ENCODE data around the gene RCN1.
"Not testable (repeated sequence)": the region's sequence is repeated elsewhere in the genome, so short reads cannot be mapped to it uniquely, and the experiment has no call there.

Gene RCN1

DNA sequence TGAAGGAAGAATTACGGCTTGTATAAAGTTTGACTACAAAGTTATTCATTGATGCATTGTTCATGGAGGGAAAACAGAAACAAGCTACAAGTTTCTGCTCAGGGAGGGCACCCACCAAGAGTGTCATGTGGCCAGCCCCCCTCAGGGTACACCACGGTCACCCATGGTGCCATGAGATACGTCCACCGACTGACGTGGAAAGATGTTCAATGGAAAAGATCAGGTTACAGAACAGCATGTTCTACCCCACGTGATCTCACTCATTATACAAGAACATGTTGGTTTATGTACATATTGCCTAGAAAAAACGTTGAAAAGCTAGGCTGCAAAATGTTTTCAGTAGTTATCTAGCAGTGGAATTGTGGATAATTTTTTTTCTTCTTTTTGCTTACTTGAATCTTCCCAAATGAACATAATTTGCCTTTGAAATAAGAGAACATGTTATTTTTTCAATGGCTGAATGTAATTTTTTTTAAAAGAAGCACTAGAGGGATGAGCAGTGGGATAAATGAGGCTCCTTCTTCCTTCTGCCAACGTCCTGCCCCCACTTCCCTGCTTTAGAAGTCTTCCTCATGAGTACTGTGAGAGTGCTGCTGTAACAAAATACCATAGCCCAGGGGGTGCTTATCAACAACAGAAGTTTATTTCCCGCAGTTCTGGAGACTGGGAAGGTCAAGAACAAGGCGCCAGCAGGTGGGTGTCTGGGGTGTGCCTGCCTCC is 22.5 kb downstream of the RCN1 start:
- DNase-seq (ENCODE audit: low spot score): no peak

DNA sequence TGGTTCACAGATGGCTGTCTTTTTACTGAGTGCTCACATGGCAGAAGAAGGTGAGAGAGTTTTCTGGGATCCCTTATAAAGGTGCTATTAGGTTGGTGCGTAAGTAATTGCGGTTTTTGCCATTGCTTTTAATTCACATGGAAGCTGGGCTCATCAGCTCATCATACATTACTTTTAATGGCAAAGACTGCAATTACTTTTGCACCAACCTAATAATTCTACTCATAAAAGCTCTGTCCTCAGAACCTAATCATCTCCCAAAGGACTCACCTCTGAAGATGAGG is 23.0 kb downstream of the RCN1 start:
- DNase-seq (ENCODE audit: low spot score): no peak

DNA sequence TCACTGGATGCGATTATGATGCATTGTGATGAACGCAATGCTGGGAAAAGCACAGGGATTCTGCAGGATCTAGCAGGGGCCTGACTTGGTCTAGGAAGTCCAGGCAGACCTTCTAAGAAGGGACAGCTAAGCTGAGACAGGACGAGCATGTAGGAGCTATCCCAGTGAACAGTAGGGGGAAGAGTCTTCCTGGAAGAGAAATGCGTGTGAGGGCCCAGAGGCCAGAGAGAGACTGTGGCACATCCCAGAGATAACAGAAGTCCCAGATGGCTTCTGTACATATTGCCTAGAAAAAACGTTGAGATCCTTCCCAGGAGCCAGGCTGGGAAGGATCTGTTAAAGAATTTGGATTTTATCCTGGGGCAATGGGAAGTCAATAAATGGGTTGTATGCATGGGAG is 24.6 kb downstream of the RCN1 start:
- DNase-seq (ENCODE audit: low spot score): no peak

DNA sequence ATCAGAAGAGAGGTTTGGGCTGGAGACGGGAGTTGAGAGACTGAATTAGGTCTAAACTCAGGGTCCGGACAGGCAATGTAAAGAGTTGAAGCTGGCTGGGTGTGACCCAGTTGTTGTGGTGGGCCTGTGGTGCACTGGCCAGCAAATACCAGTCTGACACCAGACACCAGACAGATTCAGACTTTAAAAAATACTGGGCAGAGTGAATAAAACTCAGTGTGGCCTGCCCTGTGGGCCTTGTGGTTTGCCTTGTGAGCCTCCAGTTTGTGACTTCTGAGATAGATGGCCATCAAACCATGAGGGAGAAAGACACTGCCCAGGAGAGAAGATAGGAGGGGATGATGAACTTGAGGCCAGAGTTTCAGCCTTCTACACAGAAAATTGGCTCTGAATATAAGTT is 25.8 kb downstream of the RCN1 start:
- DNase-seq (ENCODE audit: low spot score): no peak

DNA sequence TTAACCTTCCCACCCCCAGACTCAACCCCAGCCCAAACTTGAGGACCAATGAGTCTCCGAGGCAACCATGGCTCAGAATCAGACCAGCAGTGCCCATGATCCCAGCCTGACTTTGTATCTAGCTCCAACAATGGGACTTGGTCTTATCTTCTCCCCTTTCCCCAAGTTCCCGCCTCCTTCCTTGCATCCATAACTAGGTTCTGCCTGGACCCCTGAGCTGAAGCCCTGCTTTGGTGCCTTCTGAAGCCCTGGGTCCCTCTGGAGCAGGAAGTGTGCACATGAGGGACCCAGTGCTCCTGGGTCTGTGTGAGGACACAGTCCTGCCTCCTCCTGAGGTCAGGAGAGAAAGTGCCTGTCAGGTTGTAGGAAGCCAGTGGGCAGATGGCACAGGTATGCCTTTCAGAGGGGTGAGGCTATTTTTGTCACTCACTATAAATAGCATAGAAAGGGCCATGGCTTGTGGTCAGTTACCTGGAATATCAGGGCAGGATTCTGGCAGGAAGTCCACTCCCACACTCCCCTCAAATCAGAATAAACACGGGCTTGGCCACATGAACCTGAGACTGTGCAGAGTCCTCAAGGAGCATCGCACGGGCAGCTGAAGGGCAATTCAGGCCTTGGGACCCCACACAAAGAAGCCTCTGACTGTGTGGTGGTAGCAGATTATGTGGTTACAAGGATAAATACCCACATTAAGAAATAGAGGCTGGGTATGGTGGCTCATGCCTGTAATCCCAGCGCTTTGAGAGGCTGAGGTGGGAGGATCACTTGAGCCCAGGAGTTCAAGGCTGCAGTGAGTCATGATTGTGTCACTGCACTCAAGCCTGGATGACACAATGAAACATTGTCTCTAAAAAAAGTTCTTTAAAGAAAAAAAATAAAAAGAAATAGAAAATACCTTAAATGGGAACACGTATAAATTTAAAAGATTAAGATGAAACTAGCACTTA is 27.4 kb downstream of the RCN1 start:
- DNase-seq (ENCODE audit: low spot score): no peak

DNA sequence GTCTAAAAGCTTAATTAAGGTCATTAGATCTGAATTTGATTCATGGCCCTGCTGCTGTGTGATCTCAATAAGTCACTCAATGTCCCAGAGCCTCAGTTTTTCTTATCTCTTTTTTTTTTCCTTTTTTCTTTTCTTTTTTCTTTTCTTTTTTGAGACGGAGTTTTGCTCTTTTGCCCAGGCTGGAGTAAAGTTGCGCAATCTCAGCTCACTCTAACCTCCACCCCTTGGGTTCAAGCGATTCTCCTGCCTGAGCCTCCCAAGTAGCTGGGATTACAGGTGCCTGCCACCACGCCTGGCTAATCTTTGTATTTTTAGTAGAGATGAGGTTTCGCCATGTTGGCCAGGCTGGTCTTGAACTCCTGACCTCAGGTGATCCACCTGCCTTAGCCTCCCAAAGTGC is 28.3 kb downstream of the RCN1 start:
- not testable (repeated sequence) for DNase-seq (ENCODE audit: low spot score)

DNA sequence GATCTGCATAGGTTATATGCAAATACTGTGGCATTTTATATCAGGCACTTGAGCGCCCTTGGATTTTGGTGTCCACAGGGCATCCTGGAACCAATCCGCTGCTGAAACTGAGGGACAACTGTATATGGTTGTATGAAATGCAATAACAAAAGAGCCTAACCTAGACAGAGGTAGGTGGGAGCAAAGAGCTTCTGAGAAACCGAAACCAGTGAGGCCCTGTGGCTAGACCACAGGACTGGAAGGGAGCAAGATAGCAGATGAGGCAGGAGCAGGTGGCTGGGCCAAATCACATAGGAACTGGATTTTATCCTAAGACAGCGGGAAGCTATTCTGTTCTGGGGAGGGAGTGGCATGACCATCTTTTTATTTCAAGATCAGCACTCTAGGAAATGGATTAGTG is 30.1 kb downstream of the RCN1 start:
- DNase-seq (ENCODE audit: low spot score): no peak

DNA sequence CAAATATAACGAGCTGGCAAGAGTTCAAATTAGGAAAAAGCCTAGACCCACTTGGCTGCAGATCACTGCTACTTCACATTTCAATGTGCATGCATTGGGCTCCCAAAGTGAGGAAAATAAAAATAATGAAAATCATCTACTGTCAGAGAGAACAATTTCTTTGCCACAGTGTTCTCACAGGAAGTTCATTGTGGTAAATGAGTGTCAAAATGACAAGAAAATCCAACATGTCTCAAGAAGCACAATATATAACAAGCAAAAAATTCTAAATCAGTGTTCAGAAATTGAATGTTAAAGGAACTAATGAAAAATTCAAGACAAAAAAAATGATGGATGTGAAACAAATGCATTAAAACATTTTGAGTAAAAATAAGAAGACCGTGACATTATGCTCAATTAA is 31.3 kb downstream of the RCN1 start:
- no peak for DNase-seq (ENCODE audit: low spot score)

DNA sequence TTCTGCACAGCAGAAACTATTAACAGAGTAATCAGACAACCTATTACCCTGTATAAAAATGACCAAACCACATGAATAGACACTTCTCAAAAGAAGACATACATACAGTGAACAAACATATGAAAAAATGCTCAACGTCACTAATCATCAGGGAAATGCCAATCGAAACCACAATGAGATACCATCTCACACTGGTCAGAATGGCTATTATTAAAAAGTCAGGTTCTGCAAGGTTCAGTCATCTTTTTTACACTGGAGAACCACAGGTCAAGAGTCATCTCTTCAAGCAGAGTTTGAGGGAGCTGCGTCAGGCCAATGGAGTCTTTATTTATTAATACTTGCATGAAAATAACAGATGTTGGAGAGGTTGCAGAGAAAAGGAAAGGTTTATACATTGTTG is 40.4 kb downstream of the RCN1 start:
- DNase-seq (ENCODE audit: low spot score): no peak

DNA sequence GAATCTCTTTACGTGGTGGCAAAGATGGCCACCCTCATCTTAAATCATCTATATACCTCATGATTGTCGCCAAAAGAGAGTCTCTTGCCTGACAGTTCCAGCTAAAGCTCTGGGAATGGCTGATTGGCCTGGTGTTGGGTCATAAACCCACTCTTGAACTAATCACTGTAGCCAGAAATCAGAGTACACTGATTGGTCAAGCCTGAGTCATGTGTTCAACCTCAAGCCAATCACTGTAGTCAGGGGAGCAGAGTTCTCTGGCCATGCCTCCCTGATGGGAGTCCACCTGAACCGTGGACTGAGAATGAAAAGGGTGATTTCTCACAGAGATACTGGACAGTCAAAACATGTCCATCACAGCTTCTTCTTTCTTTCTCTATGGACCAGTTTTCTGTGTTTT is 45.8 kb downstream of the RCN1 start:
- DNase-seq (ENCODE audit: low spot score): no peak

DNA sequence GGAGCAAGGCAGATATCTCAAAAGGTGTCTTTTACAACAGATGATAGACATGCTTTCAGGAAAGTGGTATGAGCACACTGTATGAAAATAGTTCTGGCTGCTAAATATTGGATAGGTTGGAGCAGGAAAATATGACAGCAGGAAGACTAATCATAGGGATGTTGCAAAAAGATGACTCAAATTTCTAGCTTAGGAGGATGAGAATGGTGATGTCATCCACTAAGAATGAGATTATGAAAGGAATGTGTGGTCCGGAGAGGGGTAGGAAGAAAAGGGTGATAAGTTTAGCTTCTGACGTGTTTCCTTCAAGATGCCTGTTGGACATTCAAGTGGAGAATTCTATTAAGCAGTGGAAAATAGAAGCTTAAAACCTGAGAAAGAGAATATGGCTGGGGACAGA is 46.4 kb downstream of the RCN1 start:
- DNase-seq (ENCODE audit: low spot score): no peak

DNA sequence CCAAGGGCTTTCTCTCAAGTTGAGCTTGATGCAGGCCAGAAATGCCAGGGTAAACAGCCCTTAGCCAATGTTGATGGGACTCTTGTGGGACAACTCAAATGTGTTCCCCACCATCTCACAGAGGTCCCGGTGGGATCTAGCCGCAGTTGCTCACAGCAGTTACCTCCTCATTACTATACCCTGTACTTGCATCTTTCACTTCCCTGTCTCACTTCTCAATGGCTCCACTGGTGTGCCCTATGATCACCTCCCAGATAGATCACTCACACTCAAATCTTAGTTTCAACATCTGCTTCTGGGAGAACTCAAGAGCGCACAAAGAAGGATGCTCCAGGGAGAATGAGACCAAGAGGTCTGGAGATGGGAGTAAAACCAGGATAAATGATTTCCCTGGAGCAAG is 47.0 kb downstream of the RCN1 start:
- DNase-seq (ENCODE audit: low spot score): no peak

DNA sequence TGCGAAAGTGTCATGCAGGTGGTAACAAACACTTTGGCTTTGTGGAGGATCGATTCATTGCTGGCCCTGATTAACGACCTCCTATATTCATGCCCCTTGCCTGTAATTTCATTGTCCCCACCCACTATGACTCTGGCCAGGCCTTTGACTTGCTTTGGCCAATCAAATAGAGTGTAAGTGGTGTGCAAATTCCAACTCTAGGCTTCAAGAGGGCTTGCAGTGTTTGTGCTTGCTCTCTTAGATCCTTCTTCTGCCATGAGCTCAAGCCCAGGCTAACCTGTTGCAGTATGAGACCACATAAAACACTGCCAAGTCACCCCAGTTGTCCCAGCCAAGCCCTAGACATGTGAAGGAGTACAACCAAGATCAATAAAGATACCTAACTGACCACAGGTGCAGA is 48.0 kb downstream of the RCN1 start:
- no peak for DNase-seq (ENCODE audit: low spot score)

DNA sequence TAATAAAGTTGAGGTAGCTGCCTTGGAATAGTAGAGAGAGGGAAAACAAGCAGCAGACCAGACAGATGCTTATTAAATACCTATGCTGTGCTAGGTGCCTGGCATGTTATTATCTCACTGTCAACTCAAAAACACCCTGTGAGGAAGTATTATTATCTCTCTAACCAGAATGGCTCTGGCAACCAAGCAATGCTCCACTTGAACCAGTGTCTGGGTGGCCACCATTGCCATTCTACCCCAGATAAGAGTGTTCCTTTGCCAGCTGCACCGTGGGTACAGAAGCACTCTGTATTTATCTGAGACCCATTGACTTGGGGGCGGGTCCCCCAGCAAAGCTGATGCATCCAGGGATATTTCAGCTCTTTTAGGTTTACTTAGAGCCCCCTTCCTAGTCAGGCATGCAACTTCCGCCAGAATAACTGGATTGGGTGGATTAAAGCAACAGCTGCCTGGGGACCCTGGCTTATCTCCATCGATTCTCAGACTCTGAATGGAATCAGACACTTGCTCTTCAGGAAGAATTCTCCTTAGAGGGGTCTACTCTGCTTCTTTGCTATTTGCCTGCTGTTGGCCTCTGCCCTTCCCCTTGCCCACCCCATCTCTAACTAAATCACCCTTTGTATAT is 49.1 kb downstream of the RCN1 start:
- DNase-seq (ENCODE audit: low spot score): no peak

DNA sequence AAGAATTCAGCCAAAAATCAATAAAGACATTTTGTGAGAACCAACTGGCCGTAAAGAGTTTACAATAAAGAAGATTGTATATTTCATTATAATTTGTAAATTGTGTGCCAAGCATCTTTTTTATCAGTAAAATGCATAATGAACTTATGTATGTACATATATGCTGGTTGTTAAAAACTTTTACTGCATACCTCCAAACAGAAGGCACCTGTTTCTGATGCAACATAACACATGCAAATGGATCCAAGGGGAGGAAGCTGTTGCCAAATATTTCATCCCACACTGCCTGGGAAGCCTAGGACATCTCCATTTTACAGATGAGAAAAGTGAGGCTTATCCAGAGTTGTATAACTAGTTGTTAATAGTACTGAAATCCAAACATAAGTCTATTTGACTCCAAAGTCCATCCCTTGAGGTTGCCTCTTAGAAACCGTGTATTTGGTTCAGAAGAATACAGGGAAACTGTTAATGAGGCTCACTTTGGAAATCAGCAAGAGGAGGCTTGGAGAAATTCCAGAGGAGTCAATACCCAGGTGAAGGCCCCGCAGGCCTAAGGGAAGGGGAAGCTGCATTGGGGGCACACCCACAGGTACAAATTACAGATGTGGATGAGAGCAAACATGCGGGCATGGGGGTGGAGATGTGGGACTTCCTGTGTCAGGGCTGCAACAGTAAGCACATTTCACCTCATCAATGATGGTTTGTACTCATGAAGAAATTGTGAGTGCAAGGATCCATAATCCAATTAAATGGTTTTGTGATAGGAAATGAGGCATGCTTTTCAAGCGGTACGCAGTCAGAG is 51.1 kb downstream of the RCN1 start:
- no peak for DNase-seq (ENCODE audit: low spot score)

DNA sequence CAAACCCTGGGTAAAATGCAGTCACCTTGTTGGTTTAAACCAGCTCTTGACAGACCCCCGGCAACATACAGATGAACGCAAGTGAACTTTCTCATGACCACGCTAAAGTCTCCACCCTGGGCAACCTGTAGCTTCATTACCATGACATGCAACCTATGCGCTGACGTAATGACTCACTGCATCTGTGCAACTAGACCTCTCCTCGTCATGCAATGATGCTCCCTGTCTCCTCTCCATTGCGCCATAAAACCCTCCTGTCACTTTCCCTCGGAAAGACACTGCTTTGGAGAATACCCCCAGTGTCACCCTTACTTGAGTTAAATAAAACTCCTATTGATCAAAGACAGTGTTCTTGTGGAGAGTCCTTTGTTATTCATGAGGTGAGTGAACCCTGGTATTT is 52.5 kb downstream of the RCN1 start:
- DNase-seq (ENCODE audit: low spot score): no peak

DNA sequence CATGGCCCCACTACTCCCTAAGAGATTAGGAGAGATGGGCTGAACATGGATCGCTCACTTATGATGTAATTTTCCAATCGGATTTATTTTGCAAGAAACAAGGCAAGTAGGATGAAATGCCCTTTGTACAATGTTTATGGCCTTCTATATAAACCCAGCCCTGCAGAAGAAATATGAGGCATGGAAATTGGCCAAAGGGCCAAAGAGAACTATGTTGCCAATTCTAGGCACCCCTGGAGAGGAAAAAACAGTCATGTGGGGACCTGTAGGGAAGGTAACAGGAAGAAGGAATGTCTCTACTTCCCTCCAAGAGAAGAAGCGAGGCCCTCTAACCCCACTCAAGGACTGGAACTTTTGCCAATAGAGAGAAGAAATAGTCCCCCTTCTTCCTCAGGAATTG is 54.4 kb downstream of the RCN1 start:
- DNase-seq (ENCODE audit: low spot score): no peak

DNA sequence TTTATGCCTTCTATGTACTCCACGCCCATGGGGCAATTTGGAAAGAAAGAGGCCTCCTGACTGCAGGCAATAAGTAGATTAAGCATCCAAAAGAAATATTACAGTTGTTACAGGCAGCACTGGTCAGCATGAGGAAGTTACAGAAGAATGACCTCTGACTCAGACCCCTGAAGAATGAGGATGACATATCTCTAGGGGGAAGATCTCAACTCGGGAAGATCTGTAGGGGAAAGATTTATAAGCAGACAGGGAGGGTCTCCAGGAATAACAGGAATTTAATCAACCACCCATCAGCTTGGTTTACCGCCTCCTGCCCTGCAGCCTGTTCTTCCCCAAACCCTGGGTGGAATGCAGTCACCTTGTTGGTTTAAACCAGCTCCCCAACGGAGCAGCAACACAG is 58.0 kb downstream of the RCN1 start:
- no peak for DNase-seq (ENCODE audit: low spot score)

DNA sequence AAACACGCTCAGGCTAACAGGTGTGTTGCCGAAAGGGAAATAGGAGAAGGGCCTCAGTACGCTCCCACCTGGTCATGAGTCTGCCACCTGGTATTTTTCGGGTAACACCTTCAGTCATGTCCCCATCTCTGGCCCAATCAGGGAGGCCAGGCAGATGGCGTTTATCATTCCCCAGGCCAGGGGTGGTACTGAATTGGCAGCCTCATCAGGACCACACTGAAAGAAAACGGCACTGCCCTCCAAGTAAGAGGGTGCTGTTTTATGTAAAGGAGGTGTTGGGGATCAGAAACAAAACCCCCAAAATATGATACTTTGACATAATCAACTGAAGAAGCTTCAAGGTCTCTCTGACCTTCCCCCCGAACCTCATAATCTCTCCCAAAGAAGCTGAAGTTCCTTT is 58.9 kb downstream of the RCN1 start:
- no peak for DNase-seq (ENCODE audit: low spot score)

DNA sequence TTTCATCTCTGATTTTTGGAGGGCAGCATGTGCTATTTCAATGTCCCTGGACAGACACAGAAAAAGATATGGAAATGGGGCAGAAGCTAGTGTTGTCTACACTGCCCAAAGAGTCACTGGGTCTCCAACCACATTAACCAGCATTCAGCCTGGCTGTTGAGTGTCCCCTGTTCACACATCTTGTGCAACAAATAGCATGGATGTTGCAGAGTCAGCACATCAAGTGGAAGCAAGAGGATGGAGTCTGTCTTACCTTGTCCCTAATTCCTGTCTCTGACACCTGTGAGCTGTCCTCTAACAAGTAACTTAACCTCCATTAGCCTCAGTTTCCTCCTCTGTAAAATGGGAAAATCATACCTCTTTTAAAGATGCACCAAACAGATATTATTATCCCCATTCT is 60.2 kb downstream of the RCN1 start:
- DNase-seq (ENCODE audit: low spot score): no peak

DNA sequence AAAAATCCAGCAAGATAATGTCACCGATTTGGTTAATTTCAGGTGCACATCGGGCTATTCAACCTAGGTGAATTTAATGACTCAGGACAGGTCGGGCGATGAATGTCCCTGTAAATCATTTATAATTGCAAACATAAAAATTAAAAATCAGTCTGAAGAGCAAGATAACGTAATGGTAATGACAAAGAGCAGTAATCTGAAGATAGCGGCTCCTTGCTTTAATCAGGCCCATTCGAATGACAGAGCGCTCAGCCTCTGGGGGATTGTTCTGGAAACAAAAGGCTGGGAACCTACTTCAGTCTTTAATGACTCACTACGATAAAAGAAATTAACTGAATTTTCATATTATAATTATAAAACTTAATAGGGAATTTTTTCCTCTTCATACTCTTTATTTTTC is 61.3 kb downstream of the RCN1 start:
- DNase-seq (ENCODE audit: low spot score): no peak

DNA sequence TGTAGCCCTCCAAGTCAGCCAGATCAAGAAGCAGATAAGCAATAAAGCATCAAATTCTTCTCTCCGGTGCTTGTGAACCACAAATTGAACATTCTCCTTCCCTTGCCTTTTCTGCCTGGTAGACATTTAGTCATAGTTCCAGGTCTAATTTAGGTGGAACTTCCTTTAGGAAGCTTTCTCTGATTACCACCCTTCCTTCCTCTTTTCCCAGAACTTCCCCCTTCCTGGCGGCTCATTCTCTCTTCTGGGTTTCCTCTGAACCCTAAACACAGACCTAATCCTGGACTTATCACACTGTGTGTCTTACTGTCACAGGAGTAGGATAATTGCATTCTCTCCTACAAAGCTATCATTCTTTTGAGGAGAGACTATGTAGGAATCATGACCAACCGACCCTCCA is 61.9 kb downstream of the RCN1 start:
- DNase-seq (ENCODE audit: low spot score): no peak

DNA sequence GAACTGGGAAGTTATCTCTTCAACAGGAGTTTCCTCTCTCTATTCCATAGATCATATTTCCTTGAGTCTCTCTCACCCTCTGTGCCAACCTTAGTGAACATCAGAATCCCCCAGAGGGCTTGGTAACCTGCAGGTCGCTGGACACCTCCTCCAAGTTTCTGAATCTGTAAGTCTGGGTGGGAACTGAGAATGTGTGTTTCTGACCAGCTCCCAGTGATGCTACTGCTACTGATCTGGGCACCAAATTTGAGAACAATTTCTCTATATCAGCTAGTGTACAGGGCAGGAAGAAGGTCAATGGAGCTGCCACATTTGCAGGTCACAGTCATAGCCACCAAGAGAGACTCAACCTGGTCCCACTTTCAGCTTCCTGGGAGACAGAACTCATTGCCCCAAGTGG is 62.9 kb downstream of the RCN1 start:
- DNase-seq (ENCODE audit: low spot score): no peak
